ENCODE data around the gene CTXND2.

GRCh38 chr1:150954708-150955107 lies 67.8 kb downstream of the CTXND2 start:
- TF ChIP-seq CTCF (IDR thresholded peaks at IDR 0.05): no peak
- TF ChIP-seq POLR2A (IDR thresholded peaks at IDR 0.05): no peak
- TF ChIP-seq POLR2AphosphoS5 (IDR thresholded peaks at IDR 0.05): no peak

Data from breast epithelium (tissue), 3 donors.